ENCODE results near the gene RIMBP3C. TPM values are rescaled to one million over a fixed set of nuclear protein-coding genes. Genes with fewer than 3 reads are reported as not detected.

The RIMBP3C gene
- total and polyA plus RNA-seq, 2 experiments from 2014 or later: 1.1 TPM; not detected in 1

DNA sequence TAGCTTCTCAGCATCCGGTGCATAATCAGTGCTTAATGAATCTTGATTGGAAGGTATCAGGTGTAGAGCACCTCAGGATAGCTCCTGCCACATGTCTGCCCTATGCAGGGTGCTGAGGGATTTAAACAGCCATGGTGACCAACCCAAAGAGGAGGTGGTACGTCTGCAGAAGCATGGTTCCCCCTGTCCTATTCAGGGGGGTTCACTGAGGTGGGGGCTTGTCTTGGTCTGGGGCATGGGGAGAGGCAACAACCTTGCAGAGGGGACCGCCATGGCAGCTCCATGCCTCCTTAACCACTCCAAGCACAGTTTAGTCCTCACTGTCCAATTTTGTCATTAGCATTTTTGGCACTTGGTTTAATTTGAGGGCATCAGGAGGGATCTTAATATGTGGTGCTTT, 41.2 kb upstream of the RIMBP3C start (continued):
- TF ChIP-seq CTCF (conservative IDR thresholded peaks at IDR 0.05; ENCODE audit: low read depth in 2 of 2) (no peak), ZNF331 (CRISPR knock-in tag; IDR thresholded peaks at IDR 0.05; ENCODE audit: low read depth) (no peak)
- TF ChIP-seq, protein P1, sequence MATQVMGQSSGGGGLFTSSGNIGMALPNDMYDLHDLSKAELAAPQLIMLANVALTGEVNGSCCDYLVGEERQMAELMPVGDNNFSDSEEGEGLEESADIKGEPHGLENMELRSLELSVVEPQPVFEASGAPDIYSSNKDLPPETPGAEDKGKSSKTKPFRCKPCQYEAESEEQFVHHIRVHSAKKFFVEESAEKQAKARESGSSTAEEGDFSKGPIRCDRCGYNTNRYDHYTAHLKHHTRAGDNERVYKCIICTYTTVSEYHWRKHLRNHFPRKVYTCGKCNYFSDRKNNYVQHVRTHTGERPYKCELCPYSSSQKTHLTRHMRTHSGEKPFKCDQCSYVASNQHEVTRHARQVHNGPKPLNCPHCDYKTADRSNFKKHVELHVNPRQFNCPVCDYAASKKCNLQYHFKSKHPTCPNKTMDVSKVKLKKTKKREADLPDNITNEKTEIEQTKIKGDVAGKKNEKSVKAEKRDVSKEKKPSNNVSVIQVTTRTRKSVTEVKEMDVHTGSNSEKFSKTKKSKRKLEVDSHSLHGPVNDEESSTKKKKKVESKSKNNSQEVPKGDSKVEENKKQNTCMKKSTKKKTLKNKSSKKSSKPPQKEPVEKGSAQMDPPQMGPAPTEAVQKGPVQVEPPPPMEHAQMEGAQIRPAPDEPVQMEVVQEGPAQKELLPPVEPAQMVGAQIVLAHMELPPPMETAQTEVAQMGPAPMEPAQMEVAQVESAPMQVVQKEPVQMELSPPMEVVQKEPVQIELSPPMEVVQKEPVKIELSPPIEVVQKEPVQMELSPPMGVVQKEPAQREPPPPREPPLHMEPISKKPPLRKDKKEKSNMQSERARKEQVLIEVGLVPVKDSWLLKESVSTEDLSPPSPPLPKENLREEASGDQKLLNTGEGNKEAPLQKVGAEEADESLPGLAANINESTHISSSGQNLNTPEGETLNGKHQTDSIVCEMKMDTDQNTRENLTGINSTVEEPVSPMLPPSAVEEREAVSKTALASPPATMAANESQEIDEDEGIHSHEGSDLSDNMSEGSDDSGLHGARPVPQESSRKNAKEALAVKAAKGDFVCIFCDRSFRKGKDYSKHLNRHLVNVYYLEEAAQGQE (IDR thresholded peaks at IDR 0.05; ENCODE audit: unreplicated experiment): no peak

GRCh38 chr22:21591695-21592094, 40.4 kb upstream of the RIMBP3C start:
- no peak overlapping the region for H3K27ac Mint-ChIP-seq
- peaks cover 42% of the 10 kb centered on the region for H3K36me3 Mint-ChIP-seq (ENCODE audit: low read depth)
- H4K20me1 ChIP-seq (replicated peaks; ENCODE audit: insufficient read depth): peaks cover 94% of the 10 kb centered on the region
- TF ChIP-seq POLR2AphosphoS5 (IDR thresholded peaks at IDR 0.05; ENCODE audit: low read depth): no peak
- TF ChIP-seq, protein P1 (IDR thresholded peaks at IDR 0.05; ENCODE audit: unreplicated experiment): no peak
- TF ChIP-seq EZH2 (IDR thresholded peaks at IDR 0.05; ENCODE audit: low read depth, unreplicated experiment): no peak
- no peak for TF ChIP-seq CREB1 (CRISPR knock-in tag; IDR thresholded peaks at IDR 0.05; ENCODE audit: low read depth)
- TF ChIP-seq ZNF462 (CRISPR knock-in tag; IDR thresholded peaks at IDR 0.05): no peak
- TF ChIP-seq NANOG (IDR thresholded peaks at IDR 0.05; ENCODE audit: borderline replicate concordance): no peak

More at GRCh38 chr22:21591695-21592094, 40.4 kb upstream of the RIMBP3C start:
- Histone ChIP-seq H2AFZ (no peak overlapping the region), H3F3A (replicated peaks; ENCODE audit: low read depth) (peaks cover 7% of the 10 kb centered on the region; the same call in 1 of the 2 replicates), H3K4me1 (ENCODE audit: insufficient read depth) (no peaks in the 10 kb centered on the region; the same call in 1 of the 2 replicates), H3K27me3 (ENCODE audit: insufficient read depth) (no peaks in the 10 kb centered on the region), H3K27ac (ENCODE audit: low read depth) (no peak overlapping the region), H3K79me2 (replicated peaks; ENCODE audit: insufficient read depth) (peaks cover 100% of the 10 kb centered on the region), H3K4me3 (no peak overlapping the region), H3K4me2 (no peak overlapping the region), H3K9me2 (ENCODE audit: insufficient read depth) (no peaks in the 10 kb centered on the region), H3K36me3 (ENCODE audit: insufficient read depth) (peaks cover 13% of the 10 kb centered on the region)
- Mint-ChIP-seq H3K9me3 (no peaks in the 10 kb centered on the region; the same call in 2 of the 3 replicates), H3K4me1 (peaks cover 24% of the 10 kb centered on the region), H3K27me3 (ENCODE audit: insufficient read depth, low read depth, poor library complexity) (peaks cover 15% of the 10 kb centered on the region), H3K4me3 (no peak overlapping the region)
- ATAC-seq (no peak), DNase-seq (ENCODE audit: low spot score) (no peak)

Data from GM23338 (cell line).